ENCODE measurements around the gene CNOT8. TPM values are rescaled to one million over a fixed set of nuclear protein-coding genes. Genes with fewer than 3 reads are reported as not detected.
"Not testable (repeated sequence)": the region's sequence is repeated elsewhere in the genome, so short reads cannot be mapped to it uniquely, and the experiment has no call there.

The CNOT8 gene
- total RNA-seq, 4 donors from 2014 or later = 70.3 to 123 (median 88.6) TPM

- DNase-seq = no peak
- WGBS, 2 donors = 90 to 92% methylated on average over 9 of the region's 9 CpGs
- intact Hi-C loops (cut with DNase I) = no loop called here
- peak overlapping the region in 1 of 3 donors; percentile 24 for H3K27ac ChIP-seq
- H3K27me3 ChIP-seq = no peaks in the 10 kb centered on the region
- no peaks in the 10 kb centered on the region for H3K9me3 ChIP-seq
- TF ChIP-seq CTCF (IDR thresholded peaks at IDR 0.05) = no peak
- TF ChIP-seq POLR2A (IDR thresholded peaks at IDR 0.05) = no peak
- no peaks in the 10 kb centered on the region for H3K4me1 ChIP-seq
- peaks cover 45 to 50% of the 10 kb centered on the region in 2 donors for H3K36me3 ChIP-seq
- H3K4me3 ChIP-seq (replicated peaks in 1 of 3) = no peak overlapping the region
Observed at GRCh38 chr5:154899151-154899816, 40.9 kb downstream of the CNOT8 start.

- H3K27me3 ChIP-seq = no peaks in the 10 kb centered on the region
- TF ChIP-seq POLR2A (IDR thresholded peaks at IDR 0.05) (no peak), CTCF (IDR thresholded peaks at IDR 0.05) (no peak)
- H3K4me1 ChIP-seq = no peaks in the 10 kb centered on the region
- H3K9me3 ChIP-seq = no peaks in the 10 kb centered on the region
- 89 to 95% methylated on average over 1 of the region's 1 CpG for WGBS, 2 donors
- intact Hi-C loops (cut with DNase I) = no loop called here
- H3K4me3 ChIP-seq (replicated peaks in 1 of 3) = no peak overlapping the region
- H3K27ac ChIP-seq = no peak overlapping the region
- DNase-seq = no peak
- peaks cover 45 to 51% of the 10 kb centered on the region in 2 donors for H3K36me3 ChIP-seq
Observed at GRCh38 chr5:154900066-154900465, 41.6 kb downstream of the CNOT8 start.

DNA sequence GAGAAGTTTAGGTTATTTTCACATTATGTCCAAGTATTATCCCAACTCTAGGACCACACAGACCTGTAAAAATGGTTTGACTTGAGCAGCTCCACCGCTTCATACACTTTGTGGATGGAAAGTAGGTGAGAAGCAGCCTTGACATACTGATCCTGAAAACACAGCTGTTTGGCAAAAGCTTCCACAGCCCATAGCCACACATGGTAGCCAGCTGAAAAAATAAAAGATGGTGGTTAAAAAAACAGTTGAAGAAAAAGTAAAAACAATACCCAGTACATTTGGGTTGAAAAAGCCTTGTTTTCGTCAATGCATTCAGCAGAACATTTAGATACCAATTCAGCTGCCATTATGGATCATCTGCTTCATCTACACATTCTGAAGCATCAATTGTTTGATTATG, 42.8 kb downstream of the CNOT8 start:
- DNase-seq = no peak
- Histone ChIP-seq H3K4me1 (no peaks in the 10 kb centered on the region), H3K9me3 (no peaks in the 10 kb centered on the region), H3K36me3 (peaks cover 35 to 45% of the 10 kb centered on the region in 2 donors), H3K27me3 (no peaks in the 10 kb centered on the region), H3K4me3 (replicated peaks in 1 of 3) (no peak overlapping the region), H3K27ac (no peak overlapping the region)
- WGBS, 2 donors = 86 to 95% methylated on average over 2 of the region's 2 CpGs
- TF ChIP-seq CTCF (IDR thresholded peaks at IDR 0.05) (no peak), POLR2A (IDR thresholded peaks at IDR 0.05) (no peak)
- intact Hi-C loops (cut with DNase I) = no loop called here

DNA sequence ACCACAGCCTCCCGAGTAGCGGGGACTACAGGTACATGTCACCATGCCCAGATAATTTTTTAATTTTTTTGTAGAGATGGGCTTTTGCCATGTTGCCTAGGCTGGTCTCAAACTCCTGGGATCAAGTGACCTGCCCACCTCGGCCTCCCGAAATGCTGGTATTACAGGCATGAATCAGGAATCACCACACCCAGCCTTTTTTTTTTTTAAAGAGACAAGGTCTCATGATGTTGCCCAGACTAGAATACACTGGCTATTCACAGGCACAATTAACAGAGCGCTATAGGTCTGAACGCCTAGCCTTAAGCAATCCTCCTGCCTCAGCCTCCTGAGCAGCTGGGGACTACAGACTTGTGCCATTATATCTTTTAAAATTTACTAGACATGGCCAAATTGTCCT, 43.5 kb downstream of the CNOT8 start:
- no peak for TF ChIP-seq CTCF (IDR thresholded peaks at IDR 0.05)
- no peak for TF ChIP-seq POLR2A (IDR thresholded peaks at IDR 0.05)
- H3K27ac ChIP-seq = no peak overlapping the region
- intact Hi-C loops (cut with DNase I) = no loop called here
- no peaks in the 10 kb centered on the region for H3K27me3 ChIP-seq
- peaks cover 40 to 49% of the 10 kb centered on the region in 2 donors for H3K36me3 ChIP-seq
- DNase-seq = no peak
- no peak overlapping the region for H3K4me3 ChIP-seq (replicated peaks in 1 of 3)
- H3K4me1 ChIP-seq = no peaks in the 10 kb centered on the region
- 93 to 95% methylated on average over 6 of the region's 6 CpGs for WGBS, 2 donors
- no peaks in the 10 kb centered on the region for H3K9me3 ChIP-seq

GRCh38 chr5:154905601-154906000, 47.2 kb downstream of the CNOT8 start:
- intact Hi-C loops (cut with DNase I); H3K4me3 ChIP-seq (replicated peaks in 1 of 3); DNase-seq; H3K27me3 ChIP-seq; H3K4me1 ChIP-seq; H3K27ac ChIP-seq; H3K9me3 ChIP-seq: not testable (repeated sequence)
- peaks cover 35 to 50% of the 10 kb centered on the region in 2 donors for H3K36me3 ChIP-seq
- 94% methylated on average over 7 of the region's 7 CpGs for WGBS, 2 donors
